Cardiac muscle cell (in vitro differentiated cells and primary cell): ENCODE data around the gene ADA. TPM values are rescaled to one million over a fixed set of nuclear protein-coding genes. Genes with fewer than 3 reads are reported as not detected.
A peak's percentile ranks its signal among the peaks of the same experiment; 100 is the strongest.
"Not testable (repeated sequence)": the region's sequence is repeated elsewhere in the genome, so short reads cannot be mapped to it uniquely, and the experiment has no call there.

Experiments used
- DNase-seq, 2 donors: peaks; one replicate each; pipeline versions ENCODE4 v3.0.0 to v3.0.0-alpha.2; 2010 to 2017; ENCODE audit warnings: low read depth in 1 of 2, low spot score in 1 of 2
- H3K27ac ChIP-seq: fragments of 200-600 bp; sonication (generic); 2 replicates; pipeline ENCODE4 v1.5.1; 2016
- H3K27me3 ChIP-seq: fragments of 200-600 bp; sonication (generic); 2 replicates; pipeline ENCODE4 v1.6.0; 2016; ENCODE audit warnings: control low read depth
- H3K36me3 ChIP-seq: fragments of 200-600 bp; sonication (generic); 2 replicates; pipeline ENCODE4 v1.5.1; 2016; ENCODE audit warnings: control low read depth
- H3K4me1 ChIP-seq: fragments of 200-600 bp; sonication (generic); 2 replicates; pipeline ENCODE4 v1.8.1; 2017; ENCODE audit warnings: low read depth, mild to moderate bottlenecking, mixed run types
- H3K4me3 ChIP-seq: fragments of 200-600 bp; sonication (generic); 2 replicates; pipeline ENCODE4 v1.5.1; 2016; ENCODE audit warnings: mild to moderate bottlenecking
- H3K9me3 ChIP-seq: fragments of 200-600 bp; sonication (generic); 2 replicates; pipeline ENCODE4 v1.5.1; 2017; ENCODE audit warnings: low read depth, mild to moderate bottlenecking, control low read depth
- polyA plus RNA-seq: library from polyadenylated mRNA; unstranded; fragments of >200 nt; fragmentation: Nextera tagmentation; extraction: Ambion mirVana; gene quantifications from 2 replicates; pipeline ENCODE4 v1.2.1, GENCODE V29; 2016
- total RNA-seq: library from RNA; depleted of rRNA; stranded (reverse); fragments of >200 nt; gene quantifications from 2 replicates; pipeline ENCODE4 v1.2.3, GENCODE V29; 2016
- TF ChIP-seq, protein P1 (sequence below): IDR thresholded peaks from 2 replicates; pipeline ENCODE4 v1.5.1; 2012; ENCODE audit warnings: low read depth, mild to moderate bottlenecking, low read length

Gene ADA
- total RNA-seq (10.0 and 18.9 TPM in 2 replicates), polyA plus RNA-seq (16.7 and 28.6 TPM in 2 replicates)

- peak within 1 kb of the TSS; percentile 82 for H3K4me3 ChIP-seq
- no peaks in the 10 kb centered on the region for H3K9me3 ChIP-seq
- H3K4me1 ChIP-seq: no peaks in the 10 kb centered on the region
- no peaks in the 10 kb centered on the region for H3K27me3 ChIP-seq
- peak; percentile 63 to 84 for DNase-seq
- no peaks in the 10 kb centered on the region for H3K36me3 ChIP-seq
- TF ChIP-seq, protein P1, sequence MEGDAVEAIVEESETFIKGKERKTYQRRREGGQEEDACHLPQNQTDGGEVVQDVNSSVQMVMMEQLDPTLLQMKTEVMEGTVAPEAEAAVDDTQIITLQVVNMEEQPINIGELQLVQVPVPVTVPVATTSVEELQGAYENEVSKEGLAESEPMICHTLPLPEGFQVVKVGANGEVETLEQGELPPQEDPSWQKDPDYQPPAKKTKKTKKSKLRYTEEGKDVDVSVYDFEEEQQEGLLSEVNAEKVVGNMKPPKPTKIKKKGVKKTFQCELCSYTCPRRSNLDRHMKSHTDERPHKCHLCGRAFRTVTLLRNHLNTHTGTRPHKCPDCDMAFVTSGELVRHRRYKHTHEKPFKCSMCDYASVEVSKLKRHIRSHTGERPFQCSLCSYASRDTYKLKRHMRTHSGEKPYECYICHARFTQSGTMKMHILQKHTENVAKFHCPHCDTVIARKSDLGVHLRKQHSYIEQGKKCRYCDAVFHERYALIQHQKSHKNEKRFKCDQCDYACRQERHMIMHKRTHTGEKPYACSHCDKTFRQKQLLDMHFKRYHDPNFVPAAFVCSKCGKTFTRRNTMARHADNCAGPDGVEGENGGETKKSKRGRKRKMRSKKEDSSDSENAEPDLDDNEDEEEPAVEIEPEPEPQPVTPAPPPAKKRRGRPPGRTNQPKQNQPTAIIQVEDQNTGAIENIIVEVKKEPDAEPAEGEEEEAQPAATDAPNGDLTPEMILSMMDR: peak; percentile 11
- peak within 1 kb of the TSS; percentile 21 for H3K27ac ChIP-seq
Measured at GRCh38 chr20:44651684-44652423, at the start of gene ADA. Gene ADA, minus strand, starts transcription at chr20:44651699. Its CDS starts 92 bp downstream, at chr20:44651607.

- no peaks in the 10 kb centered on the region for H3K27me3 ChIP-seq
- no peaks in the 10 kb centered on the region for H3K36me3 ChIP-seq
- no peak overlapping the region for H3K27ac ChIP-seq
- no peaks in the 10 kb centered on the region for H3K9me3 ChIP-seq
- DNase-seq: no peak
- H3K4me1 ChIP-seq: peaks cover 9% of the 10 kb centered on the region
- no peak overlapping the region for H3K4me3 ChIP-seq
- TF ChIP-seq, protein P1: no peak
Measured at GRCh38 chr20:44700306-44700705, 48.8 kb upstream of the ADA start.

DNA sequence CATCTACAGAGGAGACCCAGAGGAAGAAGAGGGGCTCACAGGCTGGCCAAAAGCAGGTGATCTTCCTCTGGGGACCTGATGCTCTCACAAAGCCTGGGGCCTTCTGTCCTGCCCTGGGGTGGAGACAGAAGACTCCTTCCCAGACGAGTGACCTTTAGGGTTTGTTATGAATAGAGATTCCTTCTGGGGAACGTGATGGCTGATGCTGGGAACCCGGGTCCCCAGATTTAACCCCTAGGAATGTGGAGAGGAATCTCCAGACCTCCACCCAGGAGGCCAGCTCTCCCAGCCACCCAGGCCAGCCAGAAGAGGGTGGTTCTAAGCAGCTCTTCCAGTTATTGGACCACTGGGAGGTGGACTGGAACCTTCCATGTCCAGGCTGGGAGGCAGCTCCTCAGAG is 46.9 kb upstream of the ADA start:
- Histone ChIP-seq H3K4me1 (peaks cover 9% of the 10 kb centered on the region), H3K27ac (no peak overlapping the region), H3K9me3 (no peaks in the 10 kb centered on the region), H3K27me3 (no peaks in the 10 kb centered on the region), H3K4me3 (no peak overlapping the region), H3K36me3 (no peaks in the 10 kb centered on the region)
- DNase-seq: no peak
- TF ChIP-seq, protein P1: no peak

DNA sequence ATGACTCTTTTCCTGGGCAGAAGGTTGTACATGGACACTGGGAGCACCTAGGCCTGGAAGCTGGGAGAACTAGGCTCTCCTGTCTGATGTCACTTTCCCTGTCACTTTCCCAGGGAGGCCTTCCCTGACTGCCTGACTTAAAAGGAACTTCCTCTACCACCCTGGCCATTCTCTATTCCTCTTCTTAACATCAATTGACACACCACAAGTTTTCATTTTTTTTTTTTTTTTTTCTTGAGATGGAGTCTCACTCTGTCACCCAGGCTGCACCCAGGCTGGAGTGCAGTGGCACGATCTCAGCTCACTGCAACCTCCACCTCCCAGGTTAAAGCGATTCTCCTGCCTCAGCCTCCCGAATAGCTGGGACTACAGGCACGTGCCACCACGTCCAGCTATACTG is 45.5 kb upstream of the ADA start:
- H3K36me3 ChIP-seq, DNase-seq, H3K27ac ChIP-seq, H3K27me3 ChIP-seq, H3K4me1 ChIP-seq, H3K9me3 ChIP-seq, H3K4me3 ChIP-seq: not testable (repeated sequence)

DNA sequence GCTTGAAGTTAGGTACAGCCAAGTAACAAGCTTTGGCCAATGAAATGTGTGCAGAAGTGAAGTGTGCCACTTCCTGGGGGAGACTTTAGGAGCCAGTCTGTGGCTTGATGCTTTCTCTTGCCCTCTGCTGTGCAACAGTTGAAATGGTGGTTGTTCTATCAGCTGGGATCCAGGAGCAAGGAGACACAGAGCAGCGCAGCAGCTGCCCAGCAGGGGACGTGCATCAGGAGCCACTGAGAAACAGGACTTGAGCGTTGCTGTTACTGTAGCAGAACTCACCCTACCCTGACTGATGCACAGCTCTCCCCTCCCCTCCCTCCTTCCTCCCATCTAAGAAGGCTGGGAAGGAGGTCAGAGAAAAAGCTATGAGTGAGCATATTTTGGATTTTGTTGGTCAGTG is 44.8 kb upstream of the ADA start:
- Histone ChIP-seq H3K9me3 (no peaks in the 10 kb centered on the region), H3K27me3 (no peaks in the 10 kb centered on the region), H3K27ac (no peak overlapping the region), H3K4me3 (no peak overlapping the region), H3K36me3 (no peaks in the 10 kb centered on the region), H3K4me1 (peaks cover 3% of the 10 kb centered on the region)
- TF ChIP-seq, protein P1: no peak
- DNase-seq: no peak

DNA sequence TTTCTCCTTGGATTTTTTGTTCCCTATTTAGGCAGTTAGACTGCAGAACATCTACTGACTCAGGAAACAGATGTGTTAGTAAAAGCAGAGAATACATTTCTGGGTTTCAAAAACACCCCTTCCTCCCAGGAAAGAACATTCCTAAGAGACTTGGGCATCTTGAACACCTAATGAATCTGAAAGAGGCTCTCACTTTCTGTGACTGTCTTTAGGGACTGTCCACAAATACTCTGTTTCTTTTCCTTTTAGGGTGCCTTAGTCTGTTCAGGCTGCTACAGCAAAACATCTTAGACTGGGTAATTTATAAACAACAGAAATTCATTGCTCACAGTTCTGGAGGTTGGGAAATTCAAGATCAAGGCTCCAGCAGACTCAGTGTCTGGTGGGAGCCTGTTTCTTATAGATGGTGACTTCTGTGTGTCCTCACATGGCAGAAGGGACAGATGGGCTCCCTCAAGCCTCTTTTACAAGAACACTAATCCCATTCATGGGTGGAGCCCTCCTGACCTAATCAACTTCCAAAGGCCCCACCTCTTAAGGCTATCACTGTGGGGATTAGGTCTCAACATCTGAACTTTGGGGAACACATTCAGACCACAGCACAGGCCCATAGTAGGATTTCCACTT is 44.3 kb upstream of the ADA start:
- TF ChIP-seq, protein P1: no peak
- DNase-seq: no peak

More for the DNA sequence above, 44.3 kb upstream of the ADA start:
- no peak overlapping the region for H3K27ac ChIP-seq
- H3K4me1 ChIP-seq: no peaks in the 10 kb centered on the region
- H3K27me3 ChIP-seq: no peaks in the 10 kb centered on the region
- no peaks in the 10 kb centered on the region for H3K36me3 ChIP-seq
- H3K9me3 ChIP-seq: no peaks in the 10 kb centered on the region
- no peak overlapping the region for H3K4me3 ChIP-seq
